GM12864 (cell line): ENCODE data around the gene ROCK1.

Experiments
- DNase-seq: peaks from one replicate; pipeline ENCODE4 v3.0.0-alpha.2; 2011; ENCODE audit warnings: low read depth
- H3K4me3 ChIP-seq: 2 replicates; pipeline ENCODE4 v1.5.1; 2011; ENCODE audit warnings: mild to moderate bottlenecking, low read depth, low read length, control low read depth
- CTCF ChIP-seq: IDR thresholded peaks from 2 replicates; pipeline ENCODE4 v1.5.1; 2011; ENCODE audit warnings: low read depth, mild to moderate bottlenecking, moderate library complexity, low read length, control low read depth, inconsistent platforms; ENCODE audit errors: missing control alignments

The ROCK1 gene

GRCh38 chr18:21132398-21132918 lies 20.8 kb upstream of the ROCK1 start:
- TF ChIP-seq CTCF = no peak
- no peak for DNase-seq
- no peak overlapping the region for H3K4me3 ChIP-seq

DNA sequence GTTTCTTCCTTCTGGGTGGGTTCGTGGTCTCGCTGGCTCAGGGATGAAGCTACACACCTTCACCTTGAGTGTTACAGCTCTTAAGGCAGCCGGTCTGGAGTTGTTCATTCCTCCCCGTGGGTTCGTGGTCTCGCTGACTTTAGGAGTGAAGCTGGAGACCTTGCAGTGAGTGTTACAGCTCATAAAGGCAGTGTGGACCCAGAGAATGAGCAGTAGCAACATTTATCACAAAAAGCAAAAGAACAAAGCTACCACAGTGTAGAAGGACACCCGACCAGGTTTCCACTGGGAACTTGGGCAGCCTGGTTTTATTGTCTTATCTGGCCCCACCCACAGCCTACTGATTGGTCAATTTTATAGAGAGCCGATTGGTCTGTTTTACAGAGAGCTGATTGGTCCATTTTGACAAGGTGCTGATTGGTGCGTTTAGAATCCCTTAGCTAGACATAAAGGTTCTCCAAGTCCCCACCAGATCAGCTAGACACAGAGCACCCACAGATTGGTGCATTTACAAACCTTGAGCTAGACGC lies 20.1 kb upstream of the ROCK1 start:
- DNase-seq = no peak
- TF ChIP-seq CTCF = no peak
- no peak overlapping the region for H3K4me3 ChIP-seq

- TF ChIP-seq CTCF = no peak
- DNase-seq = no peak
- no peak overlapping the region for H3K4me3 ChIP-seq
Observed at GRCh38 chr18:21129566-21130216, 18.1 kb upstream of the ROCK1 start.

GRCh38 chr18:21123290-21123926 lies 11.8 kb upstream of the ROCK1 start:
- DNase-seq = no peak
- no peak for TF ChIP-seq CTCF
- no peak overlapping the region for H3K4me3 ChIP-seq

DNA sequence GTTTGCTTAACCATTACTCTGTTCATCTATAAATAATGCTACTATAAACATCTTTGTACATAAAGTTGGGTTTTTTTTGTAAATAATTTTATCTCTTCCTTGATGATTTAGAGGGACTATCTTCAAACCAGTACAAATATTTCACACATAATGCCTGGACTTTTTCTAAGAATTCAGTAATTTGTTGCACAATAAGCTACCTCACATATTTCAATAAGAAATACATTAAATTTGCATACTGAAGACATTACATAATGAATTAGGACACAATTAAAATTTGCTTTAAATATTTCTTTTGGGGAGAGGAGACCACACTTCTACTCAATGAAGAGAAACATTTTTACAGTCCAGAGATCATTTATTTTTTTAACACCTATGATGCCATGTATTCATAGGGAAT lies 7.2 kb upstream of the ROCK1 start:
- TF ChIP-seq CTCF = no peak

GRCh38 chr18:21117409-21118131 lies 6.0 kb upstream of the ROCK1 start:
- H3K4me3 ChIP-seq = no peak overlapping the region
- no peak for DNase-seq
- TF ChIP-seq CTCF = no peak

More for the DNA sequence above, 7.2 kb upstream of the ROCK1 start:
- no peak for DNase-seq
- H3K4me3 ChIP-seq = no peak overlapping the region
